Endodermal cell (in vitro differentiated cells): ENCODE data around the gene B2M. TPM values are rescaled to one million over a fixed set of nuclear protein-coding genes. Genes with fewer than 3 reads are reported as not detected.
"Not testable (repeated sequence)": the region's sequence is repeated elsewhere in the genome, so short reads cannot be mapped to it uniquely, and the experiment has no call there.

Source experiments
- DNase-seq: peaks from one replicate; pipeline ENCODE4 v3.0.0-alpha.2; 2017
- H3K27ac ChIP-seq: 2 replicates; pipeline ENCODE4 v1.5.1; 2013; ENCODE audit warnings: mild to moderate bottlenecking, low read depth, low read length, moderate library complexity
- H3K27me3 ChIP-seq: 2 replicates; pipeline ENCODE4 v1.6.1; 2013; ENCODE audit warnings: mild to moderate bottlenecking, low read length, moderate library complexity; ENCODE audit not compliant: insufficient read depth, control insufficient read depth, poor library complexity, severe bottlenecking
- H3K36me3 ChIP-seq: 2 replicates; pipeline ENCODE4 v1.7.0; 2013; ENCODE audit warnings: mild to moderate bottlenecking, low read length, moderate library complexity; ENCODE audit not compliant: control insufficient read depth, insufficient read depth
- H3K4me1 ChIP-seq: one replicate; pipeline ENCODE4 v1.7.0; 2013; ENCODE audit warnings: low read length; ENCODE audit not compliant: control insufficient read depth, insufficient read depth
- H3K4me3 ChIP-seq: 2 replicates; pipeline ENCODE4 v1.5.1; 2013; ENCODE audit warnings: mild to moderate bottlenecking, low read length, moderate library complexity
- H3K9ac ChIP-seq: 2 replicates; pipeline ENCODE4 v1.6.1; 2013; ENCODE audit warnings: mild to moderate bottlenecking, low read length, moderate library complexity; ENCODE audit not compliant: poor library complexity, severe bottlenecking; ENCODE audit errors: extremely low read depth
- H3K9me3 ChIP-seq: 2 replicates; pipeline ENCODE4 v1.6.1; 2013; ENCODE audit warnings: mild to moderate bottlenecking, low read length, moderate library complexity; ENCODE audit not compliant: control insufficient read depth
- H3K27ac Mint-ChIP-seq: 2 replicates; pipeline ENCODE4 v1.8.0; 2020; ENCODE audit warnings: mixed read lengths
- H3K27me3 Mint-ChIP-seq: 2 replicates; pipeline ENCODE4 v1.8.0; 2021; ENCODE audit warnings: mild to moderate bottlenecking, mixed read lengths; ENCODE audit not compliant: insufficient read depth
- H3K36me3 Mint-ChIP-seq: 2 replicates; pipeline ENCODE4 v1.8.0; 2020; ENCODE audit warnings: low read depth, mixed read lengths
- H3K4me1 Mint-ChIP-seq: 2 replicates; pipeline ENCODE4 v1.8.0; 2020; ENCODE audit warnings: mixed read lengths
- H3K4me3 Mint-ChIP-seq: 2 replicates; pipeline ENCODE4 v1.8.0; 2020; ENCODE audit warnings: mild to moderate bottlenecking, moderate library complexity, mixed read lengths
- H3K9me3 Mint-ChIP-seq: 2 replicates; pipeline ENCODE4 v1.8.0; 2020; ENCODE audit warnings: mild to moderate bottlenecking, mixed read lengths
- CTCF ChIP-seq: fragments of 200-600 bp; sonication (generic); conservative IDR thresholded peaks from 2 replicates; pipeline ENCODE4 v1.5.0; 2021; ENCODE audit warnings: antibody characterized with exemption, mild to moderate bottlenecking
- WGBS, 2 experiments: methylation state at CpG; one replicate each; pipeline versions ENCODE4 v1.1.5 to v1.1.7; 2013; ENCODE audit warnings: missing lambda C conversion rate in 2 of 2, mixed read lengths in 1 of 2; ENCODE audit not compliant: insufficient coverage in 1 of 2, insufficient read length in 1 of 2; 5-methylcytosine and 5-hydroxymethylcytosine counted together
- total RNA-seq, 2 donors: library from RNA; stranded (reverse); fragmentation: NEBNext Ultra II Directional in 1 of 2; extraction: Animal tissue kit (Norgen Biotek cat#: 25700) in 1 of 2; gene quantifications; 2 replicates in 1 of 2; 3 replicates in 1 of 2; pipeline ENCODE4 v1.2.1, GENCODE V29; 2021

B2M gene
- total RNA-seq, 2 donors from 2014 or later: 66.5 to 74.3 TPM

DNA sequence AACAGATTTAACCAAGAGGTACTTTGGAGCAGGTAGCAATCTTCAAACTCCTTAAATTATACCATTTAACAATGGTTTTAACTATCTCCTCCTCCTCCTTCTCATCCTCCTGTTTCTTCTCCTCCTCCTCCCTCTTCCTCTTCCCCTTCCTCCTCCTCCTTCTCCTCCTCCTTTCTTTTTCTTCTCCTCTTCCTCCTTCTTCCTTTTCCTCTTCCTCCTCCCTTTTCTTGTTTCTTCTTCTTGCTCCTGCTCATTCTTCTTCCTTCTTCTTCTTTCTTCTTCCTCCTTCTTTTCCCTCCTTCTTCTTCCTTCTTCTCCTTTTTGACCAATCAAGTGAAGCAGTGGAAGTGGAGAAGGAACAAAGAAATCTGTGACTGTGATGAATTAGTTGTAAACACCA lies 14.3 kb upstream of the B2M start:
- peaks cover 10% of the 10 kb centered on the region for H3K27me3 Mint-ChIP-seq
- no peaks in the 10 kb centered on the region for H3K36me3 Mint-ChIP-seq
- H3K9me3 ChIP-seq: no peaks in the 10 kb centered on the region
- no peaks in the 10 kb centered on the region for H3K36me3 ChIP-seq
- no peak overlapping the region for H3K4me3 ChIP-seq
- no peaks in the 10 kb centered on the region for H3K27me3 ChIP-seq
- TF ChIP-seq CTCF: no peak
- H3K4me1 ChIP-seq: no peaks in the 10 kb centered on the region
- no peak for DNase-seq
- no peak overlapping the region for H3K9ac ChIP-seq
- peaks cover 11% of the 10 kb centered on the region for H3K9me3 Mint-ChIP-seq
- peaks cover 3% of the 10 kb centered on the region for H3K4me1 Mint-ChIP-seq
- H3K27ac ChIP-seq: no peak overlapping the region
- no peak overlapping the region for H3K4me3 Mint-ChIP-seq
- H3K27ac Mint-ChIP-seq: no peak overlapping the region

GRCh38 chr15:44698641-44699040 lies 12.7 kb upstream of the B2M start:
- Histone ChIP-seq H3K9me3 (no peaks in the 10 kb centered on the region), H3K4me1 (no peaks in the 10 kb centered on the region), H3K4me3 (no peak overlapping the region), H3K27me3 (no peaks in the 10 kb centered on the region), H3K36me3 (no peaks in the 10 kb centered on the region), H3K27ac (no peak overlapping the region), H3K9ac (no peak overlapping the region)
- peaks cover 3% of the 10 kb centered on the region for H3K4me1 Mint-ChIP-seq
- TF ChIP-seq CTCF: no peak
- H3K27ac Mint-ChIP-seq: no peak overlapping the region
- WGBS, 2 experiments: 92% methylated on average over 2 of the region's 2 CpGs; no CpG with 5 or more reads in 1 of the 2 experiments
- H3K9me3 Mint-ChIP-seq: peaks cover 19% of the 10 kb centered on the region
- no peak for DNase-seq
- peaks cover 10% of the 10 kb centered on the region for H3K27me3 Mint-ChIP-seq
- H3K36me3 Mint-ChIP-seq: no peaks in the 10 kb centered on the region
- H3K4me3 Mint-ChIP-seq: no peak overlapping the region

- not testable (repeated sequence) for H3K27ac Mint-ChIP-seq, H3K4me3 ChIP-seq, H3K4me1 Mint-ChIP-seq, H3K27ac ChIP-seq, H3K9me3 ChIP-seq, H3K36me3 ChIP-seq, H3K36me3 Mint-ChIP-seq, DNase-seq, H3K4me1 ChIP-seq, H3K9ac ChIP-seq, H3K27me3 ChIP-seq, H3K4me3 Mint-ChIP-seq
- Mint-ChIP-seq H3K9me3 (peaks cover 19% of the 10 kb centered on the region), H3K27me3 (peaks cover 10% of the 10 kb centered on the region)
Observed at GRCh38 chr15:44700676-44701075, 10.6 kb upstream of the B2M start.

DNA sequence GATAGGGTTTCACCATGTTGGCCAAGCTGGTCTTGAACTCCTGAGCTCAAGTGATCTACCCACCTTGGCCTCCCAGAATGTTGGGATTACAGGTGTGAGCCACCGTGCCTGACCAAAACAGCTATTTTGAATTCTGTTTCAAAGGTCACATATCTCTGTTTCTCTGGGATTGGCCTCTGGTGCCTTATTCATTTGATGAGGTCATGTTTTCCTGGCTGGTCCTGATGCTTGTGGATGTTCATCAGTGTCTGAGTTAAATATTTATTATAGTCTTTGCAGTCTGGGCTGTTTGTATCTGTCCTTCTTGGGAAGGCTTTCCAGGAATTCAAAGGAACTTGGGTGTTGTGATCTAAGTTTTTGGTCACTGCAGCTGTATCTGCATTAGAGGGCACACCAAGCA lies 5.3 kb upstream of the B2M start:
- Mint-ChIP-seq H3K27ac (no peak overlapping the region), H3K4me3 (no peak overlapping the region), H3K27me3 (peaks cover 2% of the 10 kb centered on the region), H3K4me1 (no peaks in the 10 kb centered on the region), H3K36me3 (no peaks in the 10 kb centered on the region), H3K9me3 (peaks cover 14% of the 10 kb centered on the region)
- Histone ChIP-seq H3K27ac (no peak overlapping the region), H3K4me3 (no peak overlapping the region), H3K4me1 (no peaks in the 10 kb centered on the region), H3K9me3 (no peaks in the 10 kb centered on the region), H3K36me3 (no peaks in the 10 kb centered on the region), H3K27me3 (no peaks in the 10 kb centered on the region), H3K9ac (no peak overlapping the region)
- WGBS, 2 experiments: 85 to 100% methylated on average over 1 of the region's 1 CpG
- TF ChIP-seq CTCF: no peak
- DNase-seq: no peak
